ENCODE data around the gene TMC6. TPM values are rescaled to one million over a fixed set of nuclear protein-coding genes. Genes with fewer than 3 reads are reported as not detected.

TMC6 gene
- total and polyA plus RNA-seq, 2 of the 4 experiments (the other 2 are of a cell fraction), result 0.19 TPM; not detected in 1

GRCh38 chr17:78129351-78130089, 965 bp upstream of the TMC6 start:
- no peak overlapping the region for H4K91ac ChIP-seq (ENCODE audit: insufficient read depth, low read depth, low read length)
- no peak overlapping the region for H3K27ac ChIP-seq (ENCODE audit: insufficient read depth, low read length)
- in situ Hi-C loops (cut with MboI; ENCODE audit: low sequenced_read_pairs) (no loop called here), intact Hi-C loops (cut with micrococcal nuclease) (no loop called here), dilution Hi-C loops (cut with HindIII; ENCODE audit: low sequenced_read_pairs, unreplicated experiment) (no loop called here)
- no peak overlapping the region for H2BK15ac ChIP-seq (ENCODE audit: low read depth, low read length)
- WGBS, 2 experiments (ENCODE audit: extremely low coverage in 2 of 2, insufficient read length in 1 of 2), result no CpG with 5 or more reads among the region's 4 CpGs
- peaks cover 2% of the 10 kb centered on the region; the same call in 1 of the 2 replicates for H3K4me1 ChIP-seq (ENCODE audit: control insufficient read depth, insufficient read depth, low read length)
- H4K5ac ChIP-seq (ENCODE audit: low read depth, low read length), result no peak overlapping the region
- CTCF ChIA-PET, result no interaction called here
- no peak for DNase-seq
- H3K23ac ChIP-seq (ENCODE audit: low read depth, low read length), result no peak overlapping the region
- H3K4me2 ChIP-seq (ENCODE audit: low read depth, low read length), result no peak overlapping the region
- no peak overlapping the region for H3K56ac ChIP-seq (ENCODE audit: extremely low read depth, insufficient read depth, low read length)
- no peaks in the 10 kb centered on the region for H3K9me1 ChIP-seq (ENCODE audit: insufficient read depth, low read length)
- no TSS peak for BruUV-seq (replicated peaks)
- POLR2A ChIA-PET (ENCODE audit: unreplicated experiment), result no interaction called here
- H3K9ac ChIP-seq (ENCODE audit: low read depth, low read length), result no peak overlapping the region
- no peak overlapping the region for H2AK9ac ChIP-seq (replicated peaks; ENCODE audit: low read depth, low read length, poor library complexity)
- no peak overlapping the region for H4K8ac ChIP-seq (ENCODE audit: low read depth in 2 of 2, low read length in 2 of 2)
- H4K20me1 ChIP-seq (ENCODE audit: insufficient read depth, low read length), result no peaks in the 10 kb centered on the region; the same call in 1 of the 2 replicates
- H2BK5ac ChIP-seq (ENCODE audit: low read depth, low read length, poor library complexity, severe bottlenecking), result no peak overlapping the region
- TF ChIP-seq MAZ (IDR thresholded peaks at IDR 0.05; ENCODE audit: borderline replicate concordance, low read depth, low read length), result no peak
- no peak for TF ChIP-seq MAFK (IDR thresholded peaks at IDR 0.05; ENCODE audit: low read depth, low read length)
- H3K4ac ChIP-seq (ENCODE audit: low read depth, low read length), result no peak overlapping the region
- H2BK120ac ChIP-seq (ENCODE audit: low read depth, low read length), result no peak overlapping the region
- H2BK20ac ChIP-seq (ENCODE audit: low read depth, low read length), result no peak overlapping the region
- no peak overlapping the region for H2AK5ac ChIP-seq (ENCODE audit: low read depth, low read length)
- H3K14ac ChIP-seq (replicated peaks; ENCODE audit: low read depth, low read length), result no peak overlapping the region
- peaks cover 75% of the 10 kb centered on the region for H3K27me3 ChIP-seq (ENCODE audit: control insufficient read depth, insufficient read depth, low read length)
- no peak for ATAC-seq (ENCODE audit: low read depth)
- H3K36me3 ChIP-seq (ENCODE audit: control insufficient read depth, insufficient read depth, low read length), result no peaks in the 10 kb centered on the region
- no peak overlapping the region for H3K4me3 ChIP-seq (ENCODE audit: insufficient read depth, low read depth, low read length)
- H3K79me1 ChIP-seq (ENCODE audit: low read depth in 1 of 2, low read length in 2 of 2), result no peaks in the 10 kb centered on the region
- H2AFZ ChIP-seq (replicated peaks; ENCODE audit: low read length, poor library complexity), result no peak overlapping the region
- no peaks in the 10 kb centered on the region for H3K9me3 ChIP-seq (ENCODE audit: control insufficient read depth, insufficient read depth, low read length)
- H3K18ac ChIP-seq (ENCODE audit: low read depth, low read length), result no peak overlapping the region

Data from IMR-90 (cell line).